ENCODE results near the gene BRF1.
"Not testable (repeated sequence)": the region's sequence is repeated elsewhere in the genome, so short reads cannot be mapped to it uniquely, and the experiment has no call there.

BRF1 gene

GRCh38 chr14:105333613-105334364 lies 33.0 kb upstream of the BRF1 start:
- in situ Hi-C loops (cut with HindIII; ENCODE audit: low pct_ligation_motif_present, low pct_unique_long_range_greater_than_20kb, low sequenced_read_pairs) = no loop called here
- DNase-seq = no peak

GRCh38 chr14:105333020-105333490 lies 32.3 kb upstream of the BRF1 start:
- in situ Hi-C loops (cut with HindIII; ENCODE audit: low pct_ligation_motif_present, low pct_unique_long_range_greater_than_20kb, low sequenced_read_pairs) = no loop called here
- DNase-seq = no peak

GRCh38 chr14:105332350-105332874 lies 31.6 kb upstream of the BRF1 start:
- in situ Hi-C loops (cut with HindIII; ENCODE audit: low pct_ligation_motif_present, low pct_unique_long_range_greater_than_20kb, low sequenced_read_pairs) = no loop called here
- no peak for DNase-seq

GRCh38 chr14:105331575-105332349 lies 31.0 kb upstream of the BRF1 start:
- in situ Hi-C loops (cut with HindIII; ENCODE audit: low pct_ligation_motif_present, low pct_unique_long_range_greater_than_20kb, low sequenced_read_pairs) = no loop called here
- DNase-seq = no peak

DNA sequence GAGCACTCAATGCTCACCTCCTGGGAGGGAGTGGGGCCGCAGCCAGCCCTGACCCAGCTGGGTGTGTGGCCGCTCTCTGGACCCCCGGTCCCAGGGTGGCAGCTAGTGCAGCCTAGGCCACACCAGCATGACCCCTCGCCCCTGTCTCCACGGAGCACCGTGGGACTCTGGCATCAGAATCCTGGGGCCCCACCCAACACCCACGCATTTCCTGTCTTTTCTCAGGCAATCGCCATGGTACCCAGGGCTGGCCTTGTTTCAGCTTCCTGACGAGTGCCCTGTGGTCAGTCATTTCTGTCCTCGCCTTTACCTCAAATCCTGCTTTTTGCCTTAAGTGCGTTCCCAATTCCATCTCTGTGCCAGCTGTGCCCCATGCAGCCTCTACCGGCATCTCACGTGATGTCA lies 29.7 kb upstream of the BRF1 start:
- DNase-seq = no peak
- in situ Hi-C loops (cut with HindIII; ENCODE audit: low pct_ligation_motif_present, low pct_unique_long_range_greater_than_20kb, low sequenced_read_pairs) = no loop called here

GRCh38 chr14:105329411-105330150 lies 28.8 kb upstream of the BRF1 start:
- no peak for DNase-seq
- in situ Hi-C loops (cut with HindIII; ENCODE audit: low pct_ligation_motif_present, low pct_unique_long_range_greater_than_20kb, low sequenced_read_pairs) = no loop called here

DNA sequence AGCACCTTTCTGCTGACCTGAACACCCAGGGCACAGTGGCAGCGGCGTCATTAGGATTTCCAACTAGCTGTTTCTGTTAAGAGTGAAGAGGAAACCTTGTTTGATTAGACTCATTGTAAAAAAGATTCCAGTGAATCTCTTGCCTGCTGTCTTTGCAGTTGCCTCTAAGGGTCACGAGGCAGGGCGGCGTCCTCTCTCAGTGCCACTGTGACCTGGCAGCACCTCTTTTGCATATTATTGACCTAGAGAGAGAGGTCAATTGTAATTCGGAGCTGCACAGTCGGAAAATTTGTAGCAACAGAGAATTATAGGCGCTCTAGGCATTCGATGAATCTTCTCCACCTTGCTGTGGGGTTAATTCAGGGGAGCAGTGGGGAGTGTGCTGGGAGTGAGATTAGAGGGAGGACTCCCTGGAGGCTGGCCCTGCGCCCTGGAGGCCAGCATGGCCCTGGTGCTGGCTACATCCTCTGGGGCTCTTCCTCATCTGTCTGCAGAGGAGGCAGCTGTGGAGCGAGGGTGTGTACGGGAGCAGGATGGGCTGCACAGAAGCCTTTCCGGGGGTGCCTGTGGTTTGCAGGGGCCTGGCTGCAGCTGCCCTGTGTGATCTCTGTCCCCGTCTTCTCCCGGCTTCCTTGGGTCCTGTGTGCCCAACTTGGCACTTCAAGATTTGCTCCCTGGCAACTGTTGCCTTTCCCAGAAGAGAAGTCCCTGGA lies 28.0 kb upstream of the BRF1 start:
- in situ Hi-C loops (cut with HindIII; ENCODE audit: low pct_ligation_motif_present, low pct_unique_long_range_greater_than_20kb, low sequenced_read_pairs) = no loop called here
- no peak for DNase-seq

GRCh38 chr14:105328070-105328677 lies 27.4 kb upstream of the BRF1 start:
- in situ Hi-C loops (cut with HindIII; ENCODE audit: low pct_ligation_motif_present, low pct_unique_long_range_greater_than_20kb, low sequenced_read_pairs) = no loop called here

GRCh38 chr14:105327695-105328045 lies 26.9 kb upstream of the BRF1 start:
- DNase-seq; in situ Hi-C loops (cut with HindIII; ENCODE audit: low pct_ligation_motif_present, low pct_unique_long_range_greater_than_20kb, low sequenced_read_pairs): not testable (repeated sequence)

More at GRCh38 chr14:105328070-105328677, 27.4 kb upstream of the BRF1 start:
- DNase-seq = no peak

DNA sequence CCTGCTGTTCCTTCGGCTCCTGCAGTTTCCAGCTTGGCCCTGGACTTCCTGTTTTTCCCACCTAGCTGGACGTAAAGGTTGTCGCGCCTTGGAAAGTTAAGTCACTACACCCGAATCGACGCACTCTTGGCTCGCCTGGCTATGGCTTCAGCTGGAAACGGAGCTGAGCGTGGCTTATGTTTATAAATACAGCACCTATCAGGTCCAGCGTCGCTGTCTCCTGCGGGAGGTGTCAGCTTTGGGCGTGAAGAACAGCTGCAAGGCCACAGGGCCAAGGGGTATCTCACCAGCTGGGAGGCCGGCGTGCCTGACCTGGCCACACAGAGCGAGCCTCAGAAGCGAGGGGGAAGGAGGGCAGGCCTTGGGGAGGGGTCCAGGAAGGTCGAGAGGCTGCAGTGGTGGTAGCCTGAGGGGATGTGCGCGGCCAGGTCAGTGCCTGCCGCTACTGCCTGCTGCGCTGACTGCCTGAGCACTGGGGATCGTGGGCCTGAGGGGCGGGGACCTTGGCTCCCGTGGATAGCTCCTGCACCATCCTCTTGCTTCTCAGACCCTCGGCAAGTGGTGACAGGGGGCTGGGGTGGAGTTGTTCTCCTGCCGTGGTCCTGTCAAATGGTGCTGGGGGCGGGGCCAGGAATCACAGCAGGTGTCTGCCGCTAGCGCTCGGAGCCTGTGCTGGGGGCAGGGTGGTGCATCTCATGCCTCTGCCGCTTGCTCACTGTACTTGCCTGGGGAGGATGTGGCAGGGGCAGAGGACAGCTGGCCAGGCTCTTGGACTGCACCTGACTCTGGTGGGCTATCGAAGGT lies 26.3 kb upstream of the BRF1 start:
- in situ Hi-C loops (cut with HindIII; ENCODE audit: low pct_ligation_motif_present, low pct_unique_long_range_greater_than_20kb, low sequenced_read_pairs) = no loop called here
- DNase-seq = no peak

- in situ Hi-C loops (cut with HindIII; ENCODE audit: low pct_ligation_motif_present, low pct_unique_long_range_greater_than_20kb, low sequenced_read_pairs) = no loop called here
- DNase-seq = no peak
Observed at GRCh38 chr14:105326568-105326867, 25.7 kb upstream of the BRF1 start.

GRCh38 chr14:105325716-105326567 lies 25.1 kb upstream of the BRF1 start:
- in situ Hi-C loops (cut with HindIII; ENCODE audit: low pct_ligation_motif_present, low pct_unique_long_range_greater_than_20kb, low sequenced_read_pairs) = no loop called here
- no peak for DNase-seq

- in situ Hi-C loops (cut with HindIII; ENCODE audit: low pct_ligation_motif_present, low pct_unique_long_range_greater_than_20kb, low sequenced_read_pairs) = no loop called here
- DNase-seq = no peak
Observed at GRCh38 chr14:105325303-105325702, 24.5 kb upstream of the BRF1 start.

DNA sequence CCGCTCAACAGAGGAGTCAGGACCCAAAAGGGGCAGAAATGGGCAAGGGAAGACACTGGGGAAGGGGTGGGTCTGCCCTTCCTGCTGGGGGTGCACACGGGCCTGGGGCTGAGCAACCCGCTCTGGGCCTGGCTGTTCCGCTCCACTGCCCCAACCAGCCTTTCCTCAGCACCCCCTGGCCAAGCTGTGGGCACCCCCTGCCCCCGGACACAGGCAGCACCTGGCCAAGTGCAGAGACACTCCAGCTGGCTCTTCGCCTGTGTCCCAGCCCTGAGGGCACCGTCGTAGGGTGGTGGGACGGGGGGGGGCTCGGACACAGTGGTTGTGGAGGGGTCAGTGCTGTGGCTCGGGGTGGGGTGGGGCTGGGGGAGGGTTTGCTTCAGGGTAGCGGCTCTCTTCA lies 24.1 kb upstream of the BRF1 start:
- no peak for DNase-seq
- in situ Hi-C loops (cut with HindIII; ENCODE audit: low pct_ligation_motif_present, low pct_unique_long_range_greater_than_20kb, low sequenced_read_pairs) = no loop called here

- no peak for DNase-seq
- in situ Hi-C loops (cut with HindIII; ENCODE audit: low pct_ligation_motif_present, low pct_unique_long_range_greater_than_20kb, low sequenced_read_pairs) = no loop called here
Observed at GRCh38 chr14:105324080-105324778, 23.4 kb upstream of the BRF1 start.

GRCh38 chr14:105323663-105324062 lies 22.9 kb upstream of the BRF1 start:
- in situ Hi-C loops (cut with HindIII; ENCODE audit: low pct_ligation_motif_present, low pct_unique_long_range_greater_than_20kb, low sequenced_read_pairs) = no loop called here
- no peak for DNase-seq
